ENCODE measurements around the gene CORO7.

GRCh38 chr16:4401094-4401501, 15.3 kb downstream of the CORO7 start:
- TF ChIP-seq CTCF (IDR thresholded peaks at IDR 0.05) (no peak), EZH2 (IDR thresholded peaks at IDR 0.05; ENCODE audit: borderline replicate concordance, insufficient read depth, low read depth, low read length, poor library complexity, severe bottlenecking) (no peak)
